HEK293 (cell line): ENCODE data around the gene P4HA3.
"Not testable (repeated sequence)": the region's sequence is repeated elsewhere in the genome, so short reads cannot be mapped to it uniquely, and the experiment has no call there.

Source experiments
- CTCF ChIA-PET: fragments of 350-600 bp; formaldehyde crosslinking; extraction: SDS; loops from one replicate; lab custom pipeline; 2021; ENCODE audit warnings: antibody characterized with exemption; lab: Yijun Ruan, JAX
- POLR2A ChIA-PET: fragments of 300-600 bp; formaldehyde crosslinking; extraction: SDS; loops from one replicate; lab custom pipeline; 2020; ENCODE audit warnings: antibody characterized with exemption, inconsistent platforms; lab: Yijun Ruan, JAX
- H3K27ac ChIP-seq: fragments of 200-500 bp; sonication (Bioruptor generic); 2 replicates; pipeline ENCODE4 v1.5.1; 2014; ENCODE audit warnings: low read depth, low read length, control low read depth, inconsistent platforms; ENCODE audit errors: extremely low read depth
- H3K36me3 ChIP-seq, 2 experiments: fragments of 200-500 bp in 1 of 2; sonication (Bioruptor generic) in 1 of 2; 1 replicate in 1 of 2; 2 replicates in 1 of 2; pipeline ENCODE4 v1.5.1; 2014 to 2017; ENCODE audit warnings: inconsistent platforms in 2 of 2, low read length in 2 of 2; ENCODE audit not compliant: control insufficient read depth in 2 of 2, insufficient read depth in 1 of 2
- H3K4me1 ChIP-seq: fragments of 200-500 bp; sonication (Bioruptor generic); 2 replicates; pipeline ENCODE4 v1.5.1; 2014; ENCODE audit warnings: mild to moderate bottlenecking, low read length, inconsistent platforms; ENCODE audit not compliant: control insufficient read depth, insufficient read depth
- H3K4me3 ChIP-seq: 2 replicates; pipeline ENCODE4 v1.5.1; 2011; ENCODE audit warnings: low read depth, mild to moderate bottlenecking, control low read depth, low read length, moderate library complexity
- H3K9me3 ChIP-seq: fragments of 200-500 bp; sonication (Bioruptor generic); 2 replicates; pipeline ENCODE4 v1.5.1; 2014; ENCODE audit warnings: low read depth, low read length, inconsistent platforms; ENCODE audit not compliant: control insufficient read depth, insufficient read depth
- EGR2 ChIP-seq: fragments of 450-650 bp; formaldehyde crosslinking; IDR thresholded peaks from 2 replicates; pipeline ENCODE4 v1.5.1; 2016; ENCODE audit warnings: low read depth, missing biosample characterization, missing genetic modification characterization
- IKZF3 ChIP-seq: fragments of 450-650 bp; IDR thresholded peaks from 2 replicates; pipeline ENCODE4 v1.5.0; 2018; ENCODE audit warnings: missing biosample characterization, mild to moderate bottlenecking, missing genetic modification characterization, moderate library complexity
- MEIS1 ChIP-seq: sonication (generic); formaldehyde crosslinking; IDR thresholded peaks from 2 replicates; pipeline ENCODE4 v1.8.1; 2022; ENCODE audit warnings: missing genetic modification reagents, mild to moderate bottlenecking, borderline replicate concordance
- MZF1 ChIP-seq: fragments of 450-650 bp; formaldehyde crosslinking; IDR thresholded peaks from 2 replicates; pipeline ENCODE4 v1.5.1; 2017; ENCODE audit warnings: missing biosample characterization, missing genetic modification characterization, borderline replicate concordance
- SCRT2 ChIP-seq: fragments of 450-650 bp; formaldehyde crosslinking; IDR thresholded peaks from 2 replicates; pipeline ENCODE4 v1.5.1; 2016; ENCODE audit warnings: missing biosample characterization, missing genetic modification characterization
- TCF7L2 ChIP-seq: IDR thresholded peaks from 2 replicates; pipeline ENCODE4 v1.6.1; 2011; ENCODE audit warnings: low read depth, mild to moderate bottlenecking, inconsistent platforms, low read length, moderate library complexity, borderline replicate concordance
- ZIC2 ChIP-seq: fragments of 450-650 bp; formaldehyde crosslinking; IDR thresholded peaks from 2 replicates; pipeline ENCODE4 v1.5.1; 2016; ENCODE audit warnings: missing biosample characterization, missing genetic modification characterization
- ZNF19 ChIP-seq: fragments of 450-650 bp; formaldehyde crosslinking; IDR thresholded peaks from 2 replicates; pipeline ENCODE4; 2016; ENCODE audit warnings: missing biosample characterization, missing genetic modification characterization, low read depth
- ZNF292 ChIP-seq: fragments of 450-650 bp; formaldehyde crosslinking; IDR thresholded peaks from 2 replicates; pipeline ENCODE4 v1.5.1; 2016; ENCODE audit warnings: low read depth, missing biosample characterization, missing genetic modification characterization, borderline replicate concordance
- ZNF350 ChIP-seq: fragments of 450-650 bp; formaldehyde crosslinking; IDR thresholded peaks from 2 replicates; pipeline ENCODE4 v1.5.0; 2017; ENCODE audit warnings: missing biosample characterization, mild to moderate bottlenecking, missing genetic modification characterization
- ZNF354C ChIP-seq: fragments of 450-650 bp; formaldehyde crosslinking; IDR thresholded peaks from 2 replicates; pipeline ENCODE4 v1.5.1; 2016; ENCODE audit warnings: missing biosample characterization, missing genetic modification characterization, low read depth, borderline replicate concordance
- ZNF366 ChIP-seq: fragments of 450-650 bp; formaldehyde crosslinking; conservative IDR thresholded peaks from 2 replicates; pipeline ENCODE4 v1.5.1; 2016; ENCODE audit warnings: missing biosample characterization, missing genetic modification characterization
- ZNF37A ChIP-seq: fragments of 450-650 bp; IDR thresholded peaks from 2 replicates; pipeline ENCODE4 v1.5.1; 2018; ENCODE audit warnings: missing biosample characterization, missing genetic modification characterization
- ZNF433 ChIP-seq: fragments of 450-650 bp; formaldehyde crosslinking; IDR thresholded peaks from 2 replicates; pipeline ENCODE4 v1.5.1; 2016; ENCODE audit warnings: missing biosample characterization, missing genetic modification characterization, low read depth
- ZNF521 ChIP-seq: fragments of 450-650 bp; formaldehyde crosslinking; IDR thresholded peaks from 2 replicates; pipeline ENCODE4 v1.5.1; 2017; ENCODE audit warnings: missing biosample characterization, mild to moderate bottlenecking, missing genetic modification characterization
- ZNF560 ChIP-seq: fragments of 450-650 bp; formaldehyde crosslinking; IDR thresholded peaks from 2 replicates; pipeline ENCODE4 v1.5.1; 2017; ENCODE audit warnings: missing biosample characterization, missing genetic modification characterization, borderline replicate concordance
- ZNF621 ChIP-seq: fragments of 450-650 bp; formaldehyde crosslinking; IDR thresholded peaks from 2 replicates; pipeline ENCODE4 v1.5.1; 2017; ENCODE audit warnings: missing biosample characterization, missing genetic modification characterization
- ZNF843 ChIP-seq: fragments of 450-650 bp; formaldehyde crosslinking; IDR thresholded peaks from 2 replicates; pipeline ENCODE4 v1.5.1; 2016; ENCODE audit warnings: missing biosample characterization, missing genetic modification characterization
- TF ChIP-seq, protein P1 (sequence below): fragments of 450-650 bp; formaldehyde crosslinking; IDR thresholded peaks from 2 replicates; pipeline ENCODE4 v1.5.1; 2016; ENCODE audit warnings: missing biosample characterization, missing genetic modification characterization
- TF ChIP-seq, protein P2 (sequence below): fragments of 450-650 bp; formaldehyde crosslinking; IDR thresholded peaks from 2 replicates; pipeline ENCODE4 v1.5.1; 2016; ENCODE audit warnings: missing biosample characterization, missing genetic modification characterization
- TF ChIP-seq, protein P3 (sequence below): fragments of 450-650 bp; formaldehyde crosslinking; IDR thresholded peaks from 2 replicates; pipeline ENCODE4 v1.5.1; 2016; ENCODE audit warnings: missing biosample characterization, missing genetic modification characterization
- TF ChIP-seq, protein P4 (sequence below): fragments of 450-650 bp; formaldehyde crosslinking; IDR thresholded peaks from 2 replicates; pipeline ENCODE4 v1.5.1; 2016; ENCODE audit warnings: missing biosample characterization, missing genetic modification characterization
- TF ChIP-seq, protein P5 (sequence below): fragments of 450-650 bp; formaldehyde crosslinking; IDR thresholded peaks from 2 replicates; pipeline ENCODE4 v1.5.1; 2017; ENCODE audit warnings: missing biosample characterization, mild to moderate bottlenecking, missing genetic modification characterization, moderate library complexity

P4HA3 gene

DNA sequence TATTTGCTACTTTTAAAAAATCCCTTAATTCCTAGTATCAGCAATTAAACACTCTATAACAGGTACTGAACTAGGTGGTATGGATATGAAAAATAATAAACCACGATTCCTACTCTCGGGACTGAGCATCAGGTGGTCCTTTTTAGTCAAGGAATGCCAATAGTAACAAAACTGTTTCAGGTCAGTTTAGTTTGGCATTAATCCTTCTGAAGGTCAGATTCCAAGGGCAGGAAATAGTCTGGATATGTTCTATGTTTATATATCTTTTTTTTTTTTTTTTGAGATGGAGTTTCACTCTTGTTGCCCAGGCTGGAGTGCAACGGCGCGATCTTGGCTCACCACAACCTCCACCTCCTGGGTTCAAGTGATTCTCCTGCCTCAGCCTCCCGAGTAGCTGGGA, 19.6 kb upstream of the P4HA3 start:
- H3K27ac ChIP-seq, H3K36me3 ChIP-seq, POLR2A ChIA-PET, H3K9me3 ChIP-seq, H3K4me3 ChIP-seq, H3K4me1 ChIP-seq: not testable (repeated sequence)
- CTCF ChIA-PET: interaction anchor here (1.6 kb wide), 1 partner anchor 9 kb away, joined by 4 read pairs; no protein-coding TSS in a partner anchor

DNA sequence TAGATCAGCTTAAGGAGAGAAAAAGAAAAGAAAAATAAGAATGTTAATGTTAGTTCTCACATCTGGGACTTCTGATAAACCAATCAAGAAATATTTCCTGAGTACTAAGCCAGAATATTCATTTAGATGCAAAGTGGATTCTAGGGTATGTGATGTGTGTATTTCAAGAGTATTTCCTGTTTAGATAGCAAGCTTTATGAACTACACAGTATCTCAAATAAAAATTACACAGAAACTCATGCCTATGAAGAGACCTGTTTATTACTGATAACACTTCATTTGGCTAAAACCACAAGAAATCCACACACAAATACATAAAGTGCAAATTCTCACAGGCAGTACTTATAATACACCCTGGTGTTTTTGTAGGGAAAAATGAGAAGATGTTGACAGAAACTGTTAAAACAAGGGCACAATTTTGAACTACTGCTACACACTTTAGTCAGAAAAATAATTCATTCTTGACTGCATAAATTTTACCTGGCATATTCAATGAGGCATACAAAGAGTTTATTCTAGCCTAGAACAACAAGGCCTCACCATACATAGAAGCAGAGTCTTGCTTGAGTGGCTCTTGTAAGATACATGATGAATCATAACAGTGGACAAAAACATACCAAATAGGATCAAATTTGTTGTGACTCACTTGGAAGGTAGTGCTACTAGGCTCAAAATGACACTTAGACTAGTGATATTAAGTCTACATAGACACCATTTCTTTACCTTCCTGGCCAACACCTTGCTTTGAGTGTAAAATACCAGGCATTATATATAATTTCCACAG, 18.8 kb upstream of the P4HA3 start:
- H3K4me1 ChIP-seq: no peaks in the 10 kb centered on the region
- POLR2A ChIA-PET: interaction anchor here (1.1 kb wide), 1 partner anchor 163 kb away, joined by 3 read pairs; no protein-coding TSS in a partner anchor
- TF ChIP-seq MZF1: no peak
- no peak for TF ChIP-seq ZNF292 (tag by site-specific recombination)
- TF ChIP-seq, protein P1, sequence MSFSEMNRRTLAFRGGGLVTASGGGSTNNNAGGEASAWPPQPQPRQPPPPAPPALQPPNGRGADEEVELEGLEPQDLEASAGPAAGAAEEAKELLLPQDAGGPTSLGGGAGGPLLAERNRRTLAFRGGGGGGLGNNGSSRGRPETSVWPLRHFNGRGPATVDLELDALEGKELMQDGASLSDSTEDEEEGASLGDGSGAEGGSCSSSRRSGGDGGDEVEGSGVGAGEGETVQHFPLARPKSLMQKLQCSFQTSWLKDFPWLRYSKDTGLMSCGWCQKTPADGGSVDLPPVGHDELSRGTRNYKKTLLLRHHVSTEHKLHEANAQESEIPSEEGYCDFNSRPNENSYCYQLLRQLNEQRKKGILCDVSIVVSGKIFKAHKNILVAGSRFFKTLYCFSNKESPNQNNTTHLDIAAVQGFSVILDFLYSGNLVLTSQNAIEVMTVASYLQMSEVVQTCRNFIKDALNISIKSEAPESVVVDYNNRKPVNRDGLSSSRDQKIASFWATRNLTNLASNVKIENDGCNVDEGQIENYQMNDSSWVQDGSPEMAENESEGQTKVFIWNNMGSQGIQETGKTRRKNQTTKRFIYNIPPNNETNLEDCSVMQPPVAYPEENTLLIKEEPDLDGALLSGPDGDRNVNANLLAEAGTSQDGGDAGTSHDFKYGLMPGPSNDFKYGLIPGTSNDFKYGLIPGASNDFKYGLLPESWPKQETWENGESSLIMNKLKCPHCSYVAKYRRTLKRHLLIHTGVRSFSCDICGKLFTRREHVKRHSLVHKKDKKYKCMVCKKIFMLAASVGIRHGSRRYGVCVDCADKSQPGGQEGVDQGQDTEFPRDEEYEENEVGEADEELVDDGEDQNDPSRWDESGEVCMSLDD: no peak
- TF ChIP-seq, protein P2, sequence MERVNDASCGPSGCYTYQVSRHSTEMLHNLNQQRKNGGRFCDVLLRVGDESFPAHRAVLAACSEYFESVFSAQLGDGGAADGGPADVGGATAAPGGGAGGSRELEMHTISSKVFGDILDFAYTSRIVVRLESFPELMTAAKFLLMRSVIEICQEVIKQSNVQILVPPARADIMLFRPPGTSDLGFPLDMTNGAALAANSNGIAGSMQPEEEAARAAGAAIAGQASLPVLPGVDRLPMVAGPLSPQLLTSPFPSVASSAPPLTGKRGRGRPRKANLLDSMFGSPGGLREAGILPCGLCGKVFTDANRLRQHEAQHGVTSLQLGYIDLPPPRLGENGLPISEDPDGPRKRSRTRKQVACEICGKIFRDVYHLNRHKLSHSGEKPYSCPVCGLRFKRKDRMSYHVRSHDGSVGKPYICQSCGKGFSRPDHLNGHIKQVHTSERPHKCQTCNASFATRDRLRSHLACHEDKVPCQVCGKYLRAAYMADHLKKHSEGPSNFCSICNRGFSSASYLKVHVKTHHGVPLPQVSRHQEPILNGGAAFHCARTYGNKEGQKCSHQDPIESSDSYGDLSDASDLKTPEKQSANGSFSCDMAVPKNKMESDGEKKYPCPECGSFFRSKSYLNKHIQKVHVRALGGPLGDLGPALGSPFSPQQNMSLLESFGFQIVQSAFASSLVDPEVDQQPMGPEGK (tag by site-specific recombination): no peak
- TF ChIP-seq SCRT2 (tag by site-specific recombination): no peak
- no peak for TF ChIP-seq ZNF521 (tag by site-specific recombination)
- TF ChIP-seq ZNF433 (tag by site-specific recombination): no peak
- no peak for TF ChIP-seq IKZF3
- no peak for TF ChIP-seq ZNF366 (tag by site-specific recombination)
- TF ChIP-seq, protein P3, sequence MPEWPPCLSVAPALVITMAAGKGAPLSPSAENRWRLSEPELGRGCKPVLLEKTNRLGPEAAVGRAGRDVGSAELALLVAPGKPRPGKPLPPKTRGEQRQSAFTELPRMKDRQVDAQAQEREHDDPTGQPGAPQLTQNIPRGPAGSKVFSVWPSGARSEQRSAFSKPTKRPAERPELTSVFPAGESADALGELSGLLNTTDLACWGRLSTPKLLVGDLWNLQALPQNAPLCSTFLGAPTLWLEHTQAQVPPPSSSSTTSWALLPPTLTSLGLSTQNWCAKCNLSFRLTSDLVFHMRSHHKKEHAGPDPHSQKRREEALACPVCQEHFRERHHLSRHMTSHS (tag by site-specific recombination): no peak
- TF ChIP-seq ZNF560: no peak
- TF ChIP-seq ZNF37A: no peak
- H3K27ac ChIP-seq: no peak overlapping the region
- H3K4me3 ChIP-seq: no peak overlapping the region
- no peaks in the 10 kb centered on the region for H3K9me3 ChIP-seq
- CTCF ChIA-PET: interaction anchor here (1.0 to 1.1 kb wide), 3 partner anchors 9 to 123 kb away, joined by 3 to 5 read pairs (median 3); no protein-coding TSS in a partner anchor
- H3K36me3 ChIP-seq: no peaks in the 10 kb centered on the region

DNA sequence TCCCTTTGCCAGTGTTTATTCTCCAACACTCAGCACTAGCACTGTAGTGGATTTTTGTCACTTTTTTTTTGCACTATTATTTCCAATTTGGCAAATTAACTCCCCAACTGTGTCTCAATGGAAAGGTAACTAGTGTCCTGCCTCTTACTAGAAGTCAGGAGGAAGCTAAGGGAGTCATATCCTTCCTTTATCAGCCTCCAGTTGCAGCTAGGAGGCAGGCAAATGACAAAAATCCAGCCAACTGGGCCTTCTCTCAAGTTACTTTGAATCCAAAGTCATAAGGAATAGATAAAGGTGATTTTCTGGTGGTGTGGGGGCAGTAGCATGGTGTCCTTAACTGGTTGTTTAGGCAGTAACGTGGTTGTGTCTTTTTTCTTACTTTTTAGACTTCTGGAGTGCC, 15.6 kb upstream of the P4HA3 start:
- no peak overlapping the region for H3K27ac ChIP-seq
- H3K4me3 ChIP-seq: no peak overlapping the region
- POLR2A ChIA-PET: no interaction called here
- CTCF ChIA-PET: interaction anchor here (0.8 kb wide), 1 partner anchor 11 kb away, joined by 3 read pairs; no protein-coding TSS in a partner anchor
- H3K36me3 ChIP-seq: no peaks in the 10 kb centered on the region
- no peaks in the 10 kb centered on the region for H3K9me3 ChIP-seq
- no peaks in the 10 kb centered on the region for H3K4me1 ChIP-seq
- TF ChIP-seq ZNF350 (tag by site-specific recombination): no peak
- no peak for TF ChIP-seq EGR2
- TF ChIP-seq TCF7L2: no peak
- no peak for TF ChIP-seq MEIS1 (CRISPR knock-in tag)
- no peak for TF ChIP-seq ZNF354C (tag by site-specific recombination)
- TF ChIP-seq, protein P4, sequence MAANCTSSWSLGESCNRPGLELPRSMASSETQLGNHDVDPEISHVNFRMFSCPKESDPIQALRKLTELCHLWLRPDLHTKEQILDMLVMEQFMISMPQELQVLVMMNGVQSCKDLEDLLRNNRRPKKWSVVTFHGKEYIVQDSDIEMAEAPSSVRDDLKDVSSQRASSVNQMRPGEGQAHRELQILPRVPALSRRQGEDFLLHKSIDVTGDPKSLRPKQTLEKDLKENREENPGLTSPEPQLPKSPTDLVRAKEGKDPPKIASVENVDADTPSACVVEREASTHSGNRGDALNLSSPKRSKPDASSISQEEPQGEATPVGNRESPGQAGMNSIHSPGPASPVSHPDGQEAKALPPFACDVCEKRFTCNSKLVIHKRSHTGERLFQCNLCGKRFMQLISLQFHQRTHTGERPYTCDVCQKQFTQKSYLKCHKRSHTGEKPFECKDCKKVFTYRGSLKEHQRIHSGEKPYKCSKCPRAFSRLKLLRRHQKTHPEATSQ (tag by site-specific recombination): no peak
- no peak for TF ChIP-seq ZNF19 (tag by site-specific recombination)
- TF ChIP-seq ZNF621 (tag by site-specific recombination): no peak
- TF ChIP-seq, protein P5, sequence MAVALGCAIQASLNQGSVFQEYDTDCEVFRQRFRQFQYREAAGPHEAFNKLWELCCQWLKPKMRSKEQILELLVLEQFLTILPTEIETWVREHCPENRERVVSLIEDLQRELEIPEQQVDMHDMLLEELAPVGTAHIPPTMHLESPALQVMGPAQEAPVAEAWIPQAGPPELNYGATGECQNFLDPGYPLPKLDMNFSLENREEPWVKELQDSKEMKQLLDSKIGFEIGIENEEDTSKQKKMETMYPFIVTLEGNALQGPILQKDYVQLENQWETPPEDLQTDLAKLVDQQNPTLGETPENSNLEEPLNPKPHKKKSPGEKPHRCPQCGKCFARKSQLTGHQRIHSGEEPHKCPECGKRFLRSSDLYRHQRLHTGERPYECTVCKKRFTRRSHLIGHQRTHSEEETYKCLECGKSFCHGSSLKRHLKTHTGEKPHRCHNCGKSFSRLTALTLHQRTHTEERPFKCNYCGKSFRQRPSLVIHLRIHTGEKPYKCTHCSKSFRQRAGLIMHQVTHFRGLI (tag by site-specific recombination): no peak
- TF ChIP-seq ZNF843 (tag by site-specific recombination): no peak
- TF ChIP-seq ZIC2 (tag by site-specific recombination): no peak
